Right hindlimb (tissue), 1 donor: ENCODE data around the gene PSG1.
"Not testable (repeated sequence)": the region's sequence is repeated elsewhere in the genome, so short reads cannot be mapped to it uniquely, and the experiment has no call there.

ENCODE experiments used
- DNase-seq: peaks from one replicate; pipeline ENCODE4 v3.0.0-alpha.2; 2018

PSG1 gene

GRCh38 chr19:42880621-42881020, 1.1 kb upstream of the PSG1 start:
- DNase-seq, result not testable (repeated sequence)

GRCh38 chr19:42876596-42876995, 2.9 kb downstream of the PSG1 start:
- not testable (repeated sequence) for DNase-seq

- not testable (repeated sequence) for DNase-seq
These were observed 3.6 kb downstream of the PSG1 start for GRCh38 chr19:42875881-42876280.

- not testable (repeated sequence) for DNase-seq
These were observed 4.4 kb downstream of the PSG1 start for GRCh38 chr19:42874901-42875813.

GRCh38 chr19:42874136-42874535, 5.4 kb downstream of the PSG1 start:
- not testable (repeated sequence) for DNase-seq

- no peak for DNase-seq
These were observed 6.9 kb downstream of the PSG1 start for GRCh38 chr19:42872608-42873007.

- no peak for DNase-seq
These were observed 22.0 kb downstream of the PSG1 start for GRCh38 chr19:42857544-42857867.

GRCh38 chr19:42856866-42857543, 22.5 kb downstream of the PSG1 start:
- DNase-seq, result not testable (repeated sequence)

- DNase-seq, result not testable (repeated sequence)
These were observed 24.8 kb downstream of the PSG1 start for GRCh38 chr19:42854745-42855144.

GRCh38 chr19:42853231-42853630, 26.3 kb downstream of the PSG1 start:
- not testable (repeated sequence) for DNase-seq

- DNase-seq, result not testable (repeated sequence)
These were observed 26.7 kb downstream of the PSG1 start for GRCh38 chr19:42852821-42853220.

GRCh38 chr19:42851718-42852280, 27.7 kb downstream of the PSG1 start:
- not testable (repeated sequence) for DNase-seq

GRCh38 chr19:42850981-42851717, 28.4 kb downstream of the PSG1 start:
- DNase-seq, result no peak

GRCh38 chr19:42846597-42846996, 32.9 kb downstream of the PSG1 start:
- DNase-seq, result no peak

- DNase-seq, result not testable (repeated sequence)
These were observed 35.9 kb downstream of the PSG1 start for GRCh38 chr19:42843631-42844030.

- DNase-seq, result not testable (repeated sequence)
These were observed 46.6 kb downstream of the PSG1 start for GRCh38 chr19:42832746-42833442.

- DNase-seq, result not testable (repeated sequence)
These were observed 47.4 kb downstream of the PSG1 start for GRCh38 chr19:42832023-42832680.

- DNase-seq, result no peak
These were observed 48.1 kb downstream of the PSG1 start for GRCh38 chr19:42831221-42832019.

GRCh38 chr19:42821306-42821977, 58.1 kb downstream of the PSG1 start:
- DNase-seq, result not testable (repeated sequence)

GRCh38 chr19:42819960-42820650, 59.4 kb downstream of the PSG1 start:
- not testable (repeated sequence) for DNase-seq
